ENCODE measurements around the gene EIF2B5.
"Not testable (repeated sequence)": the region's sequence is repeated elsewhere in the genome, so short reads cannot be mapped to it uniquely, and the experiment has no call there.

EIF2B5 gene

GRCh38 chr3:184145751-184146270 is 10.7 kb downstream of the EIF2B5 start:
- no peak overlapping the region for H3K4me3 ChIP-seq (ENCODE audit: low read depth, low read length)

- no peak overlapping the region for H3K4me3 ChIP-seq (ENCODE audit: low read depth, low read length)
Measured at GRCh38 chr3:184148076-184148475, 12.9 kb downstream of the EIF2B5 start.

- no peak overlapping the region for H3K4me3 ChIP-seq (ENCODE audit: low read depth, low read length)
Measured at GRCh38 chr3:184149123-184149522, 14.0 kb downstream of the EIF2B5 start.

- not testable (repeated sequence) for H3K4me3 ChIP-seq (ENCODE audit: low read depth, low read length)
Measured at GRCh38 chr3:184149770-184150169, 14.6 kb downstream of the EIF2B5 start.

GRCh38 chr3:184154885-184155643 is 19.9 kb downstream of the EIF2B5 start, which contains the start of gene DVL3:
Gene DVL3, plus strand, starts transcription at chr3:184155377. Its CDS starts 259 bp downstream, at chr3:184155636.
- peak within 1 kb of the TSS; percentile 87 for H3K4me3 ChIP-seq (ENCODE audit: low read depth, low read length)

DNA sequence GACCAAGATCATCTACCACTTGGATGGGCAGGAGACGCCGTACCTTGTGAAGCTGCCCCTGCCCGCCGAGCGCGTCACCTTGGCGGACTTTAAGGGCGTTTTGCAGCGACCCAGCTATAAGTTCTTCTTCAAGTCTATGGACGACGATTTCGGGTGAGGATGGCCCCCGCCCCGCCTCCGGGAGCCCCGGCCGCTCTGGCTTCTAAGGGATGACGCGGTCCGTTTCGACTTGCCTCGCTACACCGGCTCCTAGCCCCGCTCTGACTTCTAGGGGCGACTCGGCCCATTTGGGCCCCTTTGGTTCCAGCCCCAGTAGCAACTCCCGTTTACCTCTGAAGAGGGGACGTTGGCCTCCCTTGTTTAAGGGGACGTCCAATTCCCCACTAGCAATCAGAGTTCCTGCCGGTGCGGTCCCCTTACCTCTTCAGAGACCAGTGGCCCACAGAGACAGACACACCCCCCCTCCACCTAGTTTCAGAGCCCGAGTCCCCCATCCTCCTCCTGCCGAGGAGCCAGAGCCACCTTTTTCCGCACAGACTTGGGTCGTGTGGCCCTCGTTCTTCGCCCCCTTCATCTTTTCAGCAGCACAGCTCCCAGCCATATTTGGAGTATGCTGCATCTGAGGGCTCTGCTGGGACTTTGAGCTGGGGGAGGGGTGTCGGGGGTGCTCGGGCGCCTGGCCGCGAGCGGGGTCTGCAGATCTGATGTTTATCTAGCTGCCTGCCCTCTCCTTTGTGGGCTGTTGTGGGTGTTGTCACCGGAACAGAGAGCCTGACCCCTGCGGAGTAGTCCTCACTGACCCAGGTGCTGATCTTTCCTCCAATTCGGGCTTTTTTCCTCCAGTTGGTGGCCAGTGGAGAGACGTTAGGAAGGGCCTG is 20.7 kb downstream of the EIF2B5 start:
- peak overlapping the region; percentile 87 for H3K4me3 ChIP-seq (ENCODE audit: low read depth, low read length)

DNA sequence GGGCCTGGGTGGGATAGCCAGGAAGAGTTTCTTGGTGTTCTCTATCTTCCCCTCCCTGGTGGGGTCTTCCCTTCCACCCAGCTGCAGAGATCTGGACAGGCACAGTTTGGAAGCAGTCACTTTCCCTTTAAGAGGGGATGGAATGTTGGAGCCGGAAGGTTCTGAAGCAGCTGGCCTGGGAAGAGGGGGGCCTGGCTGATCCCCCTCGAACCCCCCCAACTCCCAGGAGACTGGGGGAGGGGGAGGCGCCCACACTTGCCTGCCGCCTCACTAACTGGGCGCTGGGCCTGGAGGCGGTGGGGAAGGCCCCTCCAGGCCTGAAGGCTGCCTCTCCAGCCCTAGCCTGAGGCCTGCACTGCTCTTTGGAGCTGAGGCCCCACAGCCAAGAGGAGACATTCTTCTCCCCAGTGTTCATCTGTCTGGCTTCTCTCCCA is 21.4 kb downstream of the EIF2B5 start:
- H3K4me3 ChIP-seq (ENCODE audit: low read depth, low read length) = peak overlapping the region; percentile 87

- H3K4me3 ChIP-seq (ENCODE audit: low read depth, low read length) = peak overlapping the region; percentile 87
Measured at GRCh38 chr3:184157206-184157605, 22.0 kb downstream of the EIF2B5 start.

DNA sequence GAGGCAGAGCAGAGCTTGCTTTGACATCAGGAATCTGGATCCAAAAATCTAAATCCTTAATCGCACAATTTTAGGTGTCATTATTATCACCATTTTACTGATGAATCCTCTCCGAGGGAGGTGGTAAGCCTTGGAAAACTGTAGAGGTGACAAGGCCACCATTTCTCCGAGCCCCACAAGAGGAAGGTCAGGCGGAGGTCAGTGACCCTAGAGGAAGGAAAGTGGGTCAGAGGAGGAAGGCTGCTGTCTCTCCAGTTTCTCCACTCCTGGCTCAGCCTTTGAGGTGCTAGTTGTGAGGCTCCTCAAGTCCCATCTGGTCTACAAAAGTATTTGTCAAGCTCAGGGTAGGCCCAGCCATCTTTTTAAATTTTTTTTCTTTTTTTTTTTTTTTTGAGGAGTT is 23.2 kb downstream of the EIF2B5 start:
- no peak overlapping the region for H3K4me3 ChIP-seq (ENCODE audit: low read depth, low read length)

GRCh38 chr3:184160456-184160855 is 25.3 kb downstream of the EIF2B5 start:
- no peak overlapping the region for H3K4me3 ChIP-seq (ENCODE audit: low read depth, low read length)

GRCh38 chr3:184162571-184163070 is 27.5 kb downstream of the EIF2B5 start:
- H3K4me3 ChIP-seq (ENCODE audit: low read depth, low read length) = not testable (repeated sequence)

DNA sequence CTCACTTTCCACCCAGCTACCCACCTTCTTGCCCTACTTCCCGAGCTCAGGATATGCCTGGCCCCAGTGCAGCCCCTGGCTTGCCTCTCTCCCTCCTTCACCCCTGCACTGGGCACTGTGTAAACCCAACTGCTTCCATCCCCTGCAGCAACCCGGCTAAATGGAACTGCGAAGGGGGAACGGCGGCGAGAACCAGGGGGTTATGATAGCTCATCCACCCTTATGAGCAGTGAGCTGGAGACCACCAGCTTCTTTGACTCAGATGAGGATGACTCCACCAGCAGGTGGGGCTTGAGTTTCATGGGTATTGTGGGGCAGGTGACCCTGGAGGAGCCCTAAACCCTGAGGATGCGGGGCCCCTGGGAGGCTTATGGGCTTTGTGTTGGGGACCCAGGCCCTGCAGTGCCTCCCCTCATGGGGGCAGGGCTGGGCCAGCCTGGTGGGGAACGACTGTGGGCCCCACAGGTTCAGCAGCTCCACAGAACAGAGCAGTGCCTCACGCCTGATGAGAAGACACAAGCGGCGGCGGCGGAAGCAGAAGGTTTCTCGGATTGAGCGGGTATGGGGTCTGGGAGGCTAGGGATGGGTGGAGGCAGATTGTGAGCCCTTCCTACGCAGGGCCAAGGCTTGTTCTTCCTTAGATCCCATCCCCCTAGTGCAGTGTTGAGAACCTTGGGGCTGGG is 29.6 kb downstream of the EIF2B5 start:
- H3K4me3 ChIP-seq (ENCODE audit: low read depth, low read length) = no peak overlapping the region

DNA sequence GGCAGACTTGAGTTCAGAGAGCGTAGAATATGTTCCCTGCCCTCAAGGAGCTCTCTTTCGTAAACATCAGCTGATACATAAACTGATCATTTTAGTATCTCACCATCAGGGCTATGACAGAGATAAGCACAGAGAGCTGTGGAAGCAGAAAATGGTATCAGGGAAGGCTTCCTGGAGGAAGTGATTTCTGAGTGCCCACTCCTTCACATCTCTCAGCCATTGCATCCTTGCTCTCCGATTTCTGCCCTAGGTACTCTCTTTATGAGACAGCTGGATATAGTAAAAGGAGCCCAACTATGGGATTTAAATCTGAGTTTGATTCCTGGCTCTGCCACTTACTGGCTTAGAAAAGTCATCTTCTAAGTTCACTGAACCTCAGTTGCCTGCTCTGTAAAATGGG is 30.4 kb downstream of the EIF2B5 start:
- no peak overlapping the region for H3K4me3 ChIP-seq (ENCODE audit: low read depth, low read length)

GRCh38 chr3:184166671-184167070 is 31.5 kb downstream of the EIF2B5 start:
- no peak overlapping the region for H3K4me3 ChIP-seq (ENCODE audit: low read depth, low read length)

GRCh38 chr3:184167786-184168185 is 32.6 kb downstream of the EIF2B5 start:
- H3K4me3 ChIP-seq (ENCODE audit: low read depth, low read length) = no peak overlapping the region

- H3K4me3 ChIP-seq (ENCODE audit: low read depth, low read length) = no peak overlapping the region
Measured at GRCh38 chr3:184168363-184169120, 33.4 kb downstream of the EIF2B5 start.

DNA sequence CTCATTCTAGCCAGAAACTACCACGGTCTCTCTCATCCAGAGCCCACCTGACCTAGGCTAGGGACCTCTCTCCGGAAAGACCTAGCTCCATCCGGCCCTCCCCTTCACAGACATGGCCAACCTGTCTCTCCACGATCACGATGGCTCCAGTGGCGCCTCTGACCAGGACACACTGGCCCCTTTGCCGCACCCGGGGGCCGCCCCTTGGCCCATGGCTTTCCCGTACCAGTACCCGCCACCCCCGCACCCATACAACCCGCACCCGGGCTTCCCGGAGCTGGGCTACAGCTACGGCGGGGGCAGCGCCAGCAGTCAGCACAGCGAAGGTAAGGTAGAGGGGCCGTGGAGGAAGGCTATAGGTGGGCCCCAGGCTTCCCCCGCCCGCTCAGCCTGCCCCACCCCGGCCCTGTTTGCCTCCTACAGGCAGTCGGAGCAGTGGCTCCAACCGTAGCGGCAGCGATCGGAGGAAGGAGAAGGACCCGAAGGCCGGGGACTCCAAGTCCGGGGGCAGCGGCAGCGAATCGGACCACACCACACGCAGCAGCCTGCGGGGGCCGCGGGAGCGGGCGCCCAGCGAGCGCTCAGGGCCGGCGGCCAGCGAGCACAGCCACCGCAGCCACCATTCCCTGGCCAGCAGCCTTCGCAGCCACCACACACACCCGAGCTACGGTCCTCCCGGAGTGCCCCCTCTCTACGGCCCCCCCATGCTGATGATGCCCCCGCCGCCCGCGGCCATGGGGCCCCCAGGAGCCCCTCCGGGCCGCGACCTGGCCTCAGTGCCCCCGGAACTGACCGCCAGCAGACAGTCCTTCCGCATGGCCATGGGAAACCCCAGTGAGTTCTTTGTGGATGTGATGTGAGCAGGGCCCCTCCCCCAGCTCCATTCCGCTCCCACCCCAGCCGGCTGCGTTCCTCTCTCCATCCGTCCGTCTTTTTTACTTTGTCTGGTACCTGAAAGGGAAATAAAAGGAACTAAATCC is 35.0 kb downstream of the EIF2B5 start:
- H3K4me3 ChIP-seq (ENCODE audit: low read depth, low read length) = no peak overlapping the region

- no peak overlapping the region for H3K4me3 ChIP-seq (ENCODE audit: low read depth, low read length)
Measured at GRCh38 chr3:184171562-184171961, 36.4 kb downstream of the EIF2B5 start.
